ENCODE results near the gene NOTCH4. TPM values are rescaled to one million over a fixed set of nuclear protein-coding genes. Genes with fewer than 3 reads are reported as not detected.
A peak's percentile ranks its signal among the peaks of the same experiment; 100 is the strongest.
"Not testable (repeated sequence)": the region's sequence is repeated elsewhere in the genome, so short reads cannot be mapped to it uniquely, and the experiment has no call there.

Gene NOTCH4
- total RNA-seq, 1 donor from 2014 or later, result 4.9 TPM

- no peaks in the 10 kb centered on the region for H3K36me3 Mint-ChIP-seq (ENCODE audit: unreplicated experiment)
- peak overlapping the region; percentile 94 for H3K27ac Mint-ChIP-seq (ENCODE audit: unreplicated experiment)
- peak overlapping the region; percentile 90 for H3K4me3 Mint-ChIP-seq (ENCODE audit: unreplicated experiment)
- peaks cover 9% of the 10 kb centered on the region for H3K27me3 Mint-ChIP-seq (ENCODE audit: unreplicated experiment)
- peaks cover 12% of the 10 kb centered on the region for H3K9me3 Mint-ChIP-seq (ENCODE audit: unreplicated experiment)
- H3K4me1 Mint-ChIP-seq (ENCODE audit: low read depth, unreplicated experiment), result peaks cover 16% of the 10 kb centered on the region
- no peak for DNase-seq
- no peak for TF ChIP-seq CTCF (IDR thresholded peaks at IDR 0.05; ENCODE audit: partially characterized antibody, unreplicated experiment)
Measured at GRCh38 chr6:32189742-32190053, 34.2 kb downstream of the NOTCH4 start.

DNA sequence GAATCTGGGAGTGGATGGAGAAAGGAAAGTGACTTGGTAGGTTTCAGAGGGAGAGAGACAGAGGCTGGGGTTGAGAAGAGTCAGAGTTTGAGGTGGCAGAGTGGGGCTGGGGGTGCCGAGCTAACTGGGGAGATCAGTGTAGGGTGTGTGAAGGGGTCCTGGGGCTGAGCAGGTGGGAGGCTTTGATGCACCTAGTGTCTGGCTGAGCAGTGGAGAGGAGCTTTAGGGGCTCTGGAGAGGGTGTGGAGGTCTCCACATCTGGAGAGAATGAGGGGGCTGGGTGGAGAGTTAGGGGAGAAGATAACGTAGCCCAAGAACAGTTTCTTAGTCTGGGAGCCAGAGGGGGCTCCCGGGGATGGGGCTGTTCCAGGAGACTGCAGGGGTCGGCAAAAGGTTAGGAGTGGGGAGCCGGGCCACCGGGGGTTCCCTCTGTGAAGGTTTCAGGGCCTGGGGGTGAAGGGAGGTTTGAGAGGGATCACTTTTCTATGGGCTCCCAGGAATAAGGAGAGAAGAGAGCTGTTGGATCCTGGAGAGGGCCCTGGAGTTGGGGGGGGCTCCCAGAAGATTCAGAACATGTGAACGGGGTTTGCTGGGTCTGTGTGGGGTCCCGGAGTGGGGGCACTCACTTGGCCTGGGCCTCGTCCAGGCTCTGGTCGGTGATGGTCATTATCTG, 34.7 kb downstream of the NOTCH4 start:
- DNase-seq, result no peak
- no peaks in the 10 kb centered on the region for H3K36me3 Mint-ChIP-seq (ENCODE audit: unreplicated experiment)
- peak overlapping the region; percentile 90 for H3K4me3 Mint-ChIP-seq (ENCODE audit: unreplicated experiment)
- no peak for TF ChIP-seq CTCF (IDR thresholded peaks at IDR 0.05; ENCODE audit: partially characterized antibody, unreplicated experiment)
- H3K9me3 Mint-ChIP-seq (ENCODE audit: unreplicated experiment), result peaks cover 12% of the 10 kb centered on the region
- peaks cover 9% of the 10 kb centered on the region for H3K27me3 Mint-ChIP-seq (ENCODE audit: unreplicated experiment)
- peaks cover 14% of the 10 kb centered on the region for H3K4me1 Mint-ChIP-seq (ENCODE audit: low read depth, unreplicated experiment)
- peak overlapping the region; percentile 94 for H3K27ac Mint-ChIP-seq (ENCODE audit: unreplicated experiment)

DNA sequence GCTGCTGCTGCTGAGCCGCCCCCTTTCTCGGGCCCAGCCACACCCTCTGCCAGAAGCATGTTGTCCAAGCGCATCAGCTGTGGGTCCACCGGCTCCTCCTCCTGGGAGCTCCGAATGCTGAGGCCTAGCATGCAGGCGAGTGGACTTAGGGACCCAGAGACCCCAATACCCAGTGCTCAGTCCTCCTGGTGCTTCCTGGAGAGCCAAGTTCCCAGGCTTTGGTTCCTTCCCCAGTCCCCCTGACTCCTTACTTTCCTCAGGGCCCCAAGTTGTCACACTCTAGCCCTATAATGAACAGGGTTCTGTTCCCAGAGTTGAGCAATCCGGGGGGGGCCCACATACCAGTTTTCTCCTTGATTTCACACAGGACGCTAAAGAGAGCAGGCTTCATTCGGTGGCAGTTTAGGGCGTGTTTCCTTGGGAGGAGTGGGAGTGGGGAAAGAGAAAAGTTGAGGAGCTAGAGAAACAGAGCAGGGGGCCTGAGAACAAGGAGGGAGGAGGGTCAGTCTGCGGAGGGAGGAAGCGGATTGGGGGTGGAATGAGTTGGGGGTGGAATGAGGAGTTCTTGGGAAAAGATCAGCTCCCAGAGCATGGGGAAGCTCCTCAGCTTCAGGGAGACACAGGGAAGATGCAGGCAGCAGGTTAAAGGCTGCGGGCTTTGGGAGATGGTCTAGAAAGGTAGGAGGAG, 35.3 kb downstream of the NOTCH4 start:
- no peak for DNase-seq
- Mint-ChIP-seq H3K27ac (ENCODE audit: unreplicated experiment) (peak overlapping the region; percentile 94), H3K4me3 (ENCODE audit: unreplicated experiment) (peak overlapping the region; percentile 90), H3K36me3 (ENCODE audit: unreplicated experiment) (no peaks in the 10 kb centered on the region), H3K4me1 (ENCODE audit: low read depth, unreplicated experiment) (peaks cover 14% of the 10 kb centered on the region), H3K27me3 (ENCODE audit: unreplicated experiment) (peaks cover 9% of the 10 kb centered on the region), H3K9me3 (ENCODE audit: unreplicated experiment) (peaks cover 12% of the 10 kb centered on the region)
- TF ChIP-seq CTCF (IDR thresholded peaks at IDR 0.05; ENCODE audit: partially characterized antibody, unreplicated experiment), result no peak

DNA sequence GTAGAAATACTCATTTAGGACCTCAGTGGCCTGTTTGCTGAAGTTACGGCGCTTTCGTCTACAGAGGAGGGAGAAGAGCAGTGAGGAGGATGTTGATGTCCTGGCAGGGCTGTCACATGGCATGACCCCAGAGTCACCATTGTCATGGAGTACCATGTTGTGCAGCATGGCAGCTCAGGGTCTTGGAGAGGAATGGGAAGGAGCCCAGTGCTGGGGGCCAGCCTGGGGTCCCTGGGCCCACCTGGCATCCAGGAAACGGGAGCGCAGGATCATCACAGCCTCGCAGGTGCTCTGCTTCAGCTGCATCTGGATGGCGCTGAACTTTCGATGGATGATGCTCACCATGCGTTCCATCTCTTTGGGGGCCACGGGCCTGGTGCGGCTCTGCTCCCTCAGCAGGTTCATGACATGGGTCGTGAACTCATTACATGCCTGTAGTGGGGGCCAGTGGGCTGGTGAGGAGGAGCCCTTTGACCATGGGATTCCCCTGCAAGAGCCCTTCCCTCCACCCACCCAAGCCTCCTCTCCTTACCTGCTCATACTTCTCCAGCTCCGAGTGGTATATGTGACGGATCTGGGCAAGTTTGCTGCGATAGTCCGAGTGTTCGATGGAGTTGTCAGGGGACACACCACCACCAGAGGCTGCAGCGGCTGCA, 36.0 kb downstream of the NOTCH4 start:
- peak overlapping the region; percentile 38 for H3K4me3 Mint-ChIP-seq (ENCODE audit: unreplicated experiment)
- H3K36me3 Mint-ChIP-seq (ENCODE audit: unreplicated experiment); H3K27me3 Mint-ChIP-seq (ENCODE audit: unreplicated experiment); DNase-seq: not testable (repeated sequence)
- H3K27ac Mint-ChIP-seq (ENCODE audit: unreplicated experiment), result peak overlapping the region; percentile 17
- peaks cover 14% of the 10 kb centered on the region for H3K4me1 Mint-ChIP-seq (ENCODE audit: low read depth, unreplicated experiment)
- H3K9me3 Mint-ChIP-seq (ENCODE audit: unreplicated experiment), result peaks cover 12% of the 10 kb centered on the region

GRCh38 chr6:32187009-32187709, 36.7 kb downstream of the NOTCH4 start:
- H3K4me1 Mint-ChIP-seq (ENCODE audit: low read depth, unreplicated experiment), result peaks cover 14% of the 10 kb centered on the region
- H3K9me3 Mint-ChIP-seq (ENCODE audit: unreplicated experiment), result peaks cover 12% of the 10 kb centered on the region
- TF ChIP-seq CTCF (IDR thresholded peaks at IDR 0.05; ENCODE audit: partially characterized antibody, unreplicated experiment), result no peak
- H3K27ac Mint-ChIP-seq (ENCODE audit: unreplicated experiment), result peak overlapping the region; percentile 17
- peak overlapping the region; percentile 38 for H3K4me3 Mint-ChIP-seq (ENCODE audit: unreplicated experiment)
- no peaks in the 10 kb centered on the region for H3K36me3 Mint-ChIP-seq (ENCODE audit: unreplicated experiment)
- DNase-seq, result no peak
- peaks cover 9% of the 10 kb centered on the region for H3K27me3 Mint-ChIP-seq (ENCODE audit: unreplicated experiment)

GRCh38 chr6:32186151-32186840, 37.6 kb downstream of the NOTCH4 start:
- not testable (repeated sequence) for H3K36me3 Mint-ChIP-seq (ENCODE audit: unreplicated experiment); H3K27me3 Mint-ChIP-seq (ENCODE audit: unreplicated experiment); DNase-seq; H3K9me3 Mint-ChIP-seq (ENCODE audit: unreplicated experiment)
- H3K4me3 Mint-ChIP-seq (ENCODE audit: unreplicated experiment), result peak overlapping the region; percentile 20
- peaks cover 14% of the 10 kb centered on the region for H3K4me1 Mint-ChIP-seq (ENCODE audit: low read depth, unreplicated experiment)
- peak overlapping the region; percentile 14 for H3K27ac Mint-ChIP-seq (ENCODE audit: unreplicated experiment)

DNA sequence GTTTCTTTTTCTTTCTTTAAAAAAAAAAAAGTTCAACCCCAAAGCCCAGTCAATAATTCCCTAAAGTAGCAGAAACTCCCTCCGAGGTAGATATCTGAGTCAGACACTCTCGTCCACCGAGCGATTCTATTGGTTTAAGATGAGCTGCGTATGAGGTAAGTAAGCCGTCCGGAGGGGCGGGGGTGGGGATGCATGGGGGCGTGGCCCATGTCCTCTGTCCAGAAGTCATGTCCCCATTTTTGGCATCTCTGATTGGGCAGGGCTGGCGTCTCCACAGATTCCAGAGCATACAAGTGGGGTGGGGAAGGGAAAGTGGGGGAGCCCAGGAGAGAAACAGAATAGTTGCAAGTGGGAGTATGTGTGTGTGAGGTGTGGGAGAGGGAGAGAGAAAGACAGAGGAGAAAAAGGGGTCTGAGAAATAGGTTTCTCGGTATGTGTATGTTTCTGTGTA, 38.2 kb downstream of the NOTCH4 start:
- Mint-ChIP-seq H3K4me1 (ENCODE audit: low read depth, unreplicated experiment) (peaks cover 14% of the 10 kb centered on the region), H3K27ac (ENCODE audit: unreplicated experiment) (peak overlapping the region; percentile 52), H3K4me3 (ENCODE audit: unreplicated experiment) (peak overlapping the region; percentile 25)
- not testable (repeated sequence) for H3K36me3 Mint-ChIP-seq (ENCODE audit: unreplicated experiment); H3K9me3 Mint-ChIP-seq (ENCODE audit: unreplicated experiment); H3K27me3 Mint-ChIP-seq (ENCODE audit: unreplicated experiment)
- peak; percentile 44 for DNase-seq
